DMS114 treated with DMSO at 0.1 percent for 48 hours (cell line): ENCODE measurements around the gene ABCF2.

Source experiments
- DNase-seq: peaks from one replicate; lab custom pipeline; 2025; ENCODE audit not compliant: unreplicated experiment; lab: John Stamatoyannopoulos, UW

ABCF2 gene

DNA sequence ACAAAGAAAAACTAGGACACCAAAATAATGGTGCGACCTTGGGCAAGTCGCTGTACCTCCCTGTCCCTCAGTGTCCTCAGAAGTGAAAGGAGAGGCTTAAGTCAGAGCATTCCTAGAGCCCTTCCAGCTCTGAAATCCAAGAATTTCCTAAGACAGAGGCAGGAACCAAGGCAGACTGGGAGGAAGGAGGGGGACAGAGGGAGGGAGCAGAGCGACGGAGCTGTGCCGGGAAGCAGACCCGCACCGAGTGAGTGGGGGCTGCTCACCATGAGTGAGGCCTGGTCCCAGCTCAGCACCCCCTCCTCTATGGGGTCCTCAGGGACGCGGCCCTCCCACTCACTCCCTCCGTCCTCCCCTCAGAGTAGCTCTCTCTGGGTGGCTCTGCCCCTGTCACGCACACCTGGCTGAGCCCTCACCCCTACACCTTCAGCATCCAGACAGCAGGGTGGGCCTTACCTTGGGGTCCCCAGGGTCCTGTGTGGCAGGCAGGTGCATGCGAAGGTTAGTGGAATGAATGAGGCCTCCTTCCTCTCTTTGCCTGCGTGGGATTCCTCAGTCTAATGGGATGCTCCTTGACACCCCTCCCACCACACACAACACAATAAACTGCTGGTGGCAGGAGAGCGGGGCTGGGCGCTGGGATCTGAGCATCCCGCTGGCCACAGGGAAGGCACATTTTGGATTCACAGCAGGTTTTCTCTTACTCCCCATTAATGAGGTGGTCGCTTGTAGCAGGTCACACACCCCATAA, 26.1 kb upstream of the ABCF2 start:
- DNase-seq = no peak

GRCh38 chr7:151252561-151252835, 25.5 kb upstream of the ABCF2 start:
- DNase-seq = no peak

- no peak for DNase-seq
Measured at GRCh38 chr7:151251689-151252560, 24.9 kb upstream of the ABCF2 start.

DNA sequence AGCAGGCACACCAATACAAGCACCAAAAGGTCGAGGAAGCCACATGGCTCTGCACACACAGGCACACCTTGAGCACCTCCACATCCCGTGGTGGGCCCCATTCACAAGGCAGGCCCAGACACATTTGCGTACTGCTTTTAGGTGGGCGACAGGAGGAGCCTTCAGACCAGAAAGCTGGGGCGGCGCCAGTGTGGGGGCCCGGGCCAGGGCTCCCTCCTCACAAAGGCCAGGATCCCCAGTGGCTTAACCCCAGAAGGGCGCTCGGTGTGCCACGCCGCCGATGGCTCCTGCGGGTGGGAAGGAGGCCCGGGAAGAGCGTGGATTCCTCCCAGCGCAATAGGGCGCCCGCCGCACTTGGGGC, 24.3 kb upstream of the ABCF2 start:
- no peak for DNase-seq

- no peak for DNase-seq
Measured at GRCh38 chr7:151250181-151251132, 23.5 kb upstream of the ABCF2 start.

DNA sequence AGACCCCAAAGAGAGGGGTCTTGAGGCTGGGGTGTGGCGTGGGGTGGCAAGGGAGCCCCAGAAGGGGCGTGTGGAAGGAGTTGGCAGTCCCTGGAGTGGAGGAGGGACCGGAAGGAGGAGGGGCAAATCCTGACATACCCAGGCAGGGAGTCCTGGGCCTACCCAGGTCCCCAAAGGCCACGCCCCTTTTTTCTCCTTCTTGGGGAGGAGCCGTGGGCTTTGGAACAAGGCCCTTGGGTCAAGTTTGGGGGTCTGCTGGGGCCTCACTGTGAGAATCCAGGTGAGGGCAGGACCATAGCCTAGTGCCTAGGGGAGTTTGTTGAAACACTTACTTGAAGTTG, 22.7 kb upstream of the ABCF2 start:
- peak; percentile 30 for DNase-seq

DNA sequence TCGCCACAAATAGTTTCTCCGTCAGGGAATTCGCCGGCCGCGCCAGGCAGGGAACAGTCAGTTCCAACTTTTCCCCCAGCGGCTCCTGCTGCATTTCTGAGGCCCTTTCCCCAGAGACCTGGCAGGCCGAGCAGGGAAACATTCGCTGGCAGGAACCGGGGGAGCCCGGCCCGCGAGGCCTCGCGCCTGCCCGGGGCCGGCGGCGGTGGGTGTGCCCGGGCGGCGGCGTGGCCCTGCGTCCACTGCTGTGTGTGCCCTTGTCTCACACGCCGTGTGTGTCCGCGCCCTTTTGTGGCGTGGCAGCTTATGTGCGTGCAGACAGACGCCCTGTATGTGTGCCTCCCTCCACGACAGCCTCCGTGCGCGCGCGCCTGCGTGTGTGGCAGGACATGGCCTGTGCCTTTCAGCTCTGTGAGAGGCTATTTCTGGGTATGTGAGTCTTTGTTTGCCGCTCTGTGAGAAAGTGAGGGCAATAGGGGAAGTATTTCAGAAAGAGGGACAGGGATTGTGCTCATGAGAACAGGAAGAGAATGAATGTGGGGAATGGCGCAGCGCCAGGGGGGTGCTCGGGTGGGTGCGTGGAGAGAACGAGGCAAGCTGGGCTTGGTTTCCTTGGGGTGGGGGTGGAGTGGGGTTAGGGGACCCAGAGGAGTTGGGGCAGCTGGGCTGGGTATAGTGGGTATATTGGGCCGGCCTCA, 22.2 kb upstream of the ABCF2 start:
- peak; percentile 23 for DNase-seq

GRCh38 chr7:151248346-151249033, 21.5 kb upstream of the ABCF2 start, which contains the start of gene SMARCD3:
TSS of gene SMARCD3 (minus strand) at chr7:151248694. CDS start at chr7:151248562, 132 bp downstream.
- no peak for DNase-seq

GRCh38 chr7:151247611-151248345, 20.8 kb upstream of the ABCF2 start:
- DNase-seq = no peak

DNA sequence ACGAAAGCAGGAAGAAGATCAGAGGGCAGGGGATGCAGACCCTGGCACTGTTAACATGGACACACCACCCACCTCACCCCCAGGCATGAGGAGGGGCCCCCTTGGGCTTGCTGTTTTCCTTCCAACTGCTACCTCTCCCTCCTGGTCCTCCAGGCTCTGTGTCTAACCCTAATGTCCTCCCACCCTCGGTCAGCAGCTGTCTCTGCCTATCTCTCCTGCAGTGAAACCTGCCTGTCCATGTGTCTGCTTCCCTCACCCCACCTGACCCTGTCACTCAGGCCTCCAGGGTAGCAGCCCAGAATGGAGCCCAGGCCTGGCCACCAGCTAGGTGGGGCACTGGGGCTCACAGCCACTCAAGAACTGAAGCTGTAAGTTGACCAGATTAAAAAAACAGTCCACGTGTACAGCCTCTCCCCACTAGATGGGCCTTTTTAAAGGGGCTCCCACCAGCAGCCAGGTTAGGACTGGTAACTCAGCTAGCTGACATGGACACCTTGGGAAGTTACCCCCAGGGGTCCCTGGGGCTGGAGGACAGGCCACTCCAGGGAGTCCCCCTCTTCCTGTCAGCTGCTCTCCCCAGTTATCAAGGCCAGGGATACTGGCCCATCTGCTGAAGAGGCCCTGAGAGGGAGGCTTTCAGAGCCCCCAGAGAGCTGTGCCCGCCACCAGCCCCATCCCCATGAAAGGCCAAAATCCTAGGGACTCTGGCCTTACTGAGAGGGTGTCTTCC, 20.0 kb upstream of the ABCF2 start:
- no peak for DNase-seq

DNA sequence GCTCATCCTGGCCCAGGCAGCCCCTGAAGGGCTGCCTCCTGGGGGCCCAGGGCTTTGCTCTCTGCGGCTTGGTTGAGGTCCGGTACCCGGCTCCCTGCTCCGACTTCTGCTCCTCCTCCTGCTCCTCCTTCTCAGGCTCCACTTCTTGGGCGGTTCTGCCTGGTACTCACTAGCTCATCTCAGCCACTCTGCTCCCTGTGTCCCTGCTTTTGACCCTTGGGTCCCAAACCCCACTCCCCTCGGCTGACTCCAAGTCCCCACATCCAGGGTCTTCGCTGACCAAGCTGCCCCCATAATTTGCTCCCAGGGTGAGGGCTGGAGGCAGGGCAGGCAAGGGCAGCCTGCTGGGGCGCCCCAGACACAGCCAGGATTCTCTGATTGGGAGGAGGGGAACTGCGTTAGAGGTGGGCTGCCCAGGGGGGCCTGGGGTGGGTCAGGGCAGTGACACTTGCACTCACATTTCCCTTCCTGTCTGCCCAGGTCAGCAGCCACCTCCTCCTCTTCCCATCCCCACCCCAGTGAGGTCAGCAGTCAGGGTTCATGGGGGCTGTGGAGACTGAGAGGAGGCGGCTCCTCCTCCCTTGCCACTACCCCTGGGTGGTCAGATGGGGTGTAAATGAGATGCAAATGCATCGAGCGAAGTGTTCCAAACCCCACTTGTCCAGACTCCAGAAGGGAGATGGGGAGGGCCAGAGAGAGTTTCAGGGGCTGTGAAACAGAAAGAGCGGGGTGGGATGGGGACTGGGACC, 19.3 kb upstream of the ABCF2 start:
- no peak for DNase-seq

GRCh38 chr7:151245360-151246101, 18.5 kb upstream of the ABCF2 start:
- DNase-seq = no peak

DNA sequence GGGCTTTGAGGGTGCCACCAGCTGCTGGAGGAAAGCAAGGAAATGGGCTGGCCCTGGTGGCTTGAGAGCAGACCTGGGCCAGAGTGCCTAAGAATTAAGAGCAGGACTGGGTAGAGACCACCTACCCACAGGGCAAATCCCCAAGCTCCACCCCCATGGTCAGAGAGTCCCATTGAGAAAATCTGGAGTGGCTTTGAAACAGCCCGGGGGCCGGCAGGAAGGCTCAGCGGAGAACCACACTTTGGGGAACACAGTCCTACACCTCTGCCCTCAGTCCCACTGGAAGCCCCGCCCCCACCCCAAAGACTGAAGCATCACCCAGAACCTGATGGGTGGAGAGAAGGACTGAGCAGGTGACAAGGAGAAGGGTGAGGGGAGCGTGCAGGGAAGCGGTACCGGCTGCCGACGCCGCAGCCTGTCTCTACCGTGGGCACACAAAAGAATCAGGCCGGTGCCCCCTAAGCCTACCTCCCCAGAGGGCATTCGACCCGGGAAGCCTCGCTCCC, 17.9 kb upstream of the ABCF2 start:
- DNase-seq = no peak

- DNase-seq = peak; percentile 26
Measured at GRCh38 chr7:151244196-151244840, 17.3 kb upstream of the ABCF2 start.

DNA sequence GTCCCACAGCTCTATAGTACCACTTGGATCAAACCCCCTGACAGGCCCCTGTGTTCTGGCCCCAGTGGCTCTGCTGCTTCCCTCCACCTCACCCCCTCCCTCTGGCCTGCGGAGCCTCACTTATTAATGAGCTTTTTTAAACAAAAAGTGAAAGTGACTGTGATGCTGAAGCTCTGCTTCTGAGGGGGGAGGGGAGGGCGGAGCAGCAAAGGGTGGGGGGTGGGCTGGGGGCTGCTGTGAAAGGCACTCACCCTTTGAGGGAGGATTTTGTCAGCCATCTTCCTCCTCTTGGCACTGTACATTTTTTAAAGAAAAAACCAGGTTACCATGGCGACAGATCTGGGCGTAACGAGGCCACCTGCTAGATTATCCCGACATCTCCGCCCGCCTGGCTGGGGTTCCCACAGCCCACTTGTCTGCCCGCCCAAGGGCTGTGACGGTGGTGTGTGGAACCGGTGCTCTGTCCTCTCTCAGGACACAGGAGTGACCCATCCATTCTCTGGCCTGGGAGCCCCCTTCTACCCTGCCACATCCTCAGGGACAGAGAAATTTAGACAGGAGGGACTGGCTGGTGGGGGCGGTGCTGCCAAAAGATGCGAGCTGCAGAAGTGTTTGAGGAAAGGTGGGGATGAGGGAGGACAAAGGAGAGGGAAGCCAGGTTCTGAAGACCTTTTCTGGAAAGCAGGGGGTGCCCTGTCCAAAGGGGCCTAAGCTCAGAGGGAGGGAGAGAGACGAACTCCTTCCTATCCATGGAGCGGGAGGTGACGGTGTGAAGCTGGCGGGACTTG, 16.6 kb upstream of the ABCF2 start:
- no peak for DNase-seq

DNA sequence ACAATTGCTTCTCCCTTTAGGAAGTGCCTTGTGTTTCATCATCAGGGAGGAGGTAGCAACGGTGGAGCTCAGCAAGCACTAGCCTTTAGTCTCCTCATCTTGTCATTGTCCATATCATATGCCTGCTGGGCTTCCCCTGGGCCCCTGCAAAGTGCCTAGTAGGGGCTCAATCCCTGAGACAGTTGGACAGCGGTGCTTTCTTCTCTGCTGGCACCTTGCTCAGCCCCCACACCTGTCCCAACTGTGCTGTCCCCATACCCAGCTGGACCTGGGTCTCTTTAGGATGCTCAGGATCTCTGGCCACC, 16.0 kb upstream of the ABCF2 start:
- no peak for DNase-seq
